Fibroblast of mammary gland (primary cell): ENCODE measurements around the gene PDE6A.
"Not testable (repeated sequence)": the region's sequence is repeated elsewhere in the genome, so short reads cannot be mapped to it uniquely, and the experiment has no call there.

Experiments
- DNase-seq: peaks from one replicate; pipeline ENCODE4 v3.0.0-alpha.2; 2010; ENCODE audit warnings: low read depth
- H3K4me3 ChIP-seq: 2 replicates; pipeline ENCODE4 v1.5.1; 2011; ENCODE audit warnings: low read depth, mild to moderate bottlenecking, low read length, moderate library complexity; ENCODE audit not compliant: control insufficient read depth
- TF ChIP-seq, protein P1 (sequence below): conservative IDR thresholded peaks from 2 replicates; pipeline ENCODE4 v1.5.1; 2011; ENCODE audit warnings: low read depth, low read length, inconsistent platforms; ENCODE audit not compliant: control insufficient read depth, insufficient read depth

Gene PDE6A

DNA sequence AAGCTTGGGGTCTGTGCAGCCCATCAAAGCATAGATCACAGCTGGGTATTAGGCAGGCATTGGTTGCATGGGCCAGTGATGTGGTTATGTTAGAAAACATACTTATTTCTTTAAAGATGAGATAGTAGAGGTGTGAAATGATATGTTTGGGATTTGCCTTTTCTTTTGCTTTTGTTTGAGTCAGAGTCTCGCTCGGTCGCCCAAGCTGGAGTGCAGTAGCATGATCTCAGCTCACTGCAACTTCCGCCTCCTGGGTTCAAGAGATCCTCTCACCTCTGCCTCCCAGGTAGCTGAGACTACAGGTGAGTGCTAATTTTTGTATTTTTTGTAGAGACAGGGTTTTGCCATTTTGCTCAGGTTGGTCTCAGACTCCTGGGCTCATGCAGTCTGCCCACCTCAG lies 84.8 kb downstream of the PDE6A start:
- no peak overlapping the region for H3K4me3 ChIP-seq
- no peak for DNase-seq
- TF ChIP-seq, protein P1, sequence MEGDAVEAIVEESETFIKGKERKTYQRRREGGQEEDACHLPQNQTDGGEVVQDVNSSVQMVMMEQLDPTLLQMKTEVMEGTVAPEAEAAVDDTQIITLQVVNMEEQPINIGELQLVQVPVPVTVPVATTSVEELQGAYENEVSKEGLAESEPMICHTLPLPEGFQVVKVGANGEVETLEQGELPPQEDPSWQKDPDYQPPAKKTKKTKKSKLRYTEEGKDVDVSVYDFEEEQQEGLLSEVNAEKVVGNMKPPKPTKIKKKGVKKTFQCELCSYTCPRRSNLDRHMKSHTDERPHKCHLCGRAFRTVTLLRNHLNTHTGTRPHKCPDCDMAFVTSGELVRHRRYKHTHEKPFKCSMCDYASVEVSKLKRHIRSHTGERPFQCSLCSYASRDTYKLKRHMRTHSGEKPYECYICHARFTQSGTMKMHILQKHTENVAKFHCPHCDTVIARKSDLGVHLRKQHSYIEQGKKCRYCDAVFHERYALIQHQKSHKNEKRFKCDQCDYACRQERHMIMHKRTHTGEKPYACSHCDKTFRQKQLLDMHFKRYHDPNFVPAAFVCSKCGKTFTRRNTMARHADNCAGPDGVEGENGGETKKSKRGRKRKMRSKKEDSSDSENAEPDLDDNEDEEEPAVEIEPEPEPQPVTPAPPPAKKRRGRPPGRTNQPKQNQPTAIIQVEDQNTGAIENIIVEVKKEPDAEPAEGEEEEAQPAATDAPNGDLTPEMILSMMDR: no peak

DNA sequence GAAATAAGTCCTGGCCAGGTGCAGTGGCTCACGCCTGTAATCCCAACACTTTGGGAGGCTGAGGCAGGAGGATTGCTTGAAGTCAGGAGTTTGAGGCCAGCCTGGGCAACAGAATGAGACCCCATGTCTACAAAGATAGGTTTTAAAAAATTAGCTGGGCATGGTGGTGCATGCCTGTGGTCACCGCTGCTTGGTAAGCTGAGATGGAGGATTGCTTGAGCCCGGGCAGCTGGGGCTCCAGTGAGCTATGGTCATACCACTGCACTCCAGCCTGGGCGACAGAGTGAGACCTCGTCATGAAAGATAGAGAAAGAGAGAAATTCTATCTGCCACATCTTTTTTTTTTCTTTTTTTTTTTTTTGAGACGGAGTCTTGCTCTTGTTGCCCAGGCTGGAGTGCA lies 86.1 kb downstream of the PDE6A start:
- DNase-seq, H3K4me3 ChIP-seq: not testable (repeated sequence)

DNA sequence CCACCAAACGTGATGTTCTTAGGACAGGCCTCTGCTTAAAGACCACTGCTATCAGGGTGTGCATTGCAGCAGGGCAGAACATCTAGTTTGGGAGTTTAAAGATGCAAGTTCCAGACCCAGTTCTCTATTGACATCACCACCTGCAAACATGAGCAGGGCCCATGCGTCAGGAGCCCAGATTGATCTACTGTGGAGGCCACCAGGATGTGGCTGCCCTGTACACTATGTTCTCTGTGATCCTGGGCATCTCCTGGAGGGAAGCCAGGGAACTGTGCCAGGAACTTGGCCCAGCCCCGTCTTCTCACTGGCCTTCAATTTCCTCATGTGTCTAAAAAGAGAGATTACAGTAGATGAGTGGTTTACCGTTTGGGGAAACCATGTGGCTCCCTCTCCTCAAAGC lies 87.1 kb downstream of the PDE6A start:
- peak; percentile 70 for DNase-seq

DNA sequence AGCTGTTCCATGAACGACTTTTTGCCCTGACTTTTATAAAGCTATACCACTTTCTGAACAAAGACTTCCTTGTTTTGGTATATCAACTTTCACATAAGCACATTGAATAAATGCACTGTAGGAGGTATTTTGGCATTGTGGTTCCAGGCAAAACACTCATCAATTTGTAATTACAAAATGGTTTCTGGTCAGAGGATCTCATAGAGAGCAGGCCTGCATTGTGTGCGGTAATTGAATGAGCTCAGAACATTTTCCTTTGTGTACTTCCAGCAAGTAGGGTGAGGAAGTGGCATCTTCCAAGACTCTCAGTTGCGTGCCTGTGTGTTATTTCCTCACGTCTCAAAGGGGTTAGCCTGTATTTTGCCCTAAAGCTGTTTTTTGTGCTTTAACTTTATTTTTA lies 89.2 kb downstream of the PDE6A start:
- H3K4me3 ChIP-seq: no peak overlapping the region
- no peak for DNase-seq
- TF ChIP-seq, protein P1: no peak

More for the DNA sequence above, 87.1 kb downstream of the PDE6A start:
- TF ChIP-seq, protein P1: no peak
- no peak overlapping the region for H3K4me3 ChIP-seq

DNA sequence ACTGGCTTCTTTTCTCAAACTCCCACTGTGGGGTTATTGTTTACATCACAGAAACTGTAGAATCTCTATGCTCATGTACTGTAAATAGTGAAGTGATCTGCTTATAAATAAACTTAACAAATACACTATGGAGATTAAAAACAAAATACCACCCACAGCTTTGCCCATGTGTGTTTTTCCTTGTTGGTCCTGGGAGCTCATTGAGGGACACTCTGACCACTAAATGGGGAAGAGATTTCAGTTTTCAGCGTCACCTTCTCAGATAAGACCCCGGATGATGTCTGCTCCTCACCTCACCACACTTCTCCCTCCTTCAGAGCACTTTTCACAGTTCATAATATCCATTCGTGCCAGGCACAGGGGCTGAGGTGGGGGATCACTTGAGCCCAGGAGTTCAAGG lies 89.7 kb downstream of the PDE6A start:
- no peak overlapping the region for H3K4me3 ChIP-seq
- DNase-seq: no peak
- TF ChIP-seq, protein P1: no peak

DNA sequence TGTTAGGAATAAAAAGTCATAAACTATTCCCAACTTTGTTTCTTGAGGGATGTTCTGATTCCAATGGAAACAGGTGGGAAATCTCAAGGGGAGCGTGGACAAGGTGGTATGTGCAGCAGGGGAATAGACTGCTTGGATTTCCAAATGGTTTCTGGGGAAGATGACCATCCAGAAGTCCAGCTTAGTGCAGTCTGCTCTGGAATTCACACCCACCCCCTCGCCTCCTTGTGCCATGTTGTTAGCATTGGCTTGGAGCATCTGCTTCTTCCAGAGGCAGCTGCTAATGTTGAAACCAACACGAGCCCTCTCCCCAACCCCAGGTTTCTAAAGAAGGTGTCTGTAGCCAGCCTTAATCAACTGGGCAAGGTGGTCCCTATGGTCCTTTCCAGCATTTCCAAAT lies 90.9 kb downstream of the PDE6A start:
- no peak overlapping the region for H3K4me3 ChIP-seq
- TF ChIP-seq, protein P1: no peak

DNA sequence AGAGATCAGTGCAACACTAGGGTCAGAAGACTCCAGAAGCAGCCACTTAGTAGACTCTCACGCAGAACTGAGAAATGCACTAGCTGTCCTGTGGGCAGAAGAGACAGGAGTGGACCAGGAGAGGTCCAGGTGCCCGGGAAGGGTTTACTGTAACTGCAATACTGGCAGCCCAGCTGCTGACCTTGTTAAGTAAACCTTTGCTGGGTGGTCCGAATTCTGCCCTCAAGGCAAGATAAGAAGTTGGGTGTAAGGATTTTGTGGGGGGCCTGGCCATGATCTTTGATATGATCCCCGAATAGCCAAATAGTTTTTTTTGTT lies 91.3 kb downstream of the PDE6A start:
- TF ChIP-seq, protein P1: no peak
- H3K4me3 ChIP-seq: no peak overlapping the region
- no peak for DNase-seq

More for the DNA sequence above, 90.9 kb downstream of the PDE6A start:
- no peak for DNase-seq
